IPS-11a (cell line): ENCODE measurements around the gene RAVER1.

Experiments
- H3K4me3 ChIP-seq: one replicate; pipeline ENCODE4 v1.5.1; 2013; ENCODE audit warnings: low read depth, low read length, control low read depth

Gene RAVER1

DNA sequence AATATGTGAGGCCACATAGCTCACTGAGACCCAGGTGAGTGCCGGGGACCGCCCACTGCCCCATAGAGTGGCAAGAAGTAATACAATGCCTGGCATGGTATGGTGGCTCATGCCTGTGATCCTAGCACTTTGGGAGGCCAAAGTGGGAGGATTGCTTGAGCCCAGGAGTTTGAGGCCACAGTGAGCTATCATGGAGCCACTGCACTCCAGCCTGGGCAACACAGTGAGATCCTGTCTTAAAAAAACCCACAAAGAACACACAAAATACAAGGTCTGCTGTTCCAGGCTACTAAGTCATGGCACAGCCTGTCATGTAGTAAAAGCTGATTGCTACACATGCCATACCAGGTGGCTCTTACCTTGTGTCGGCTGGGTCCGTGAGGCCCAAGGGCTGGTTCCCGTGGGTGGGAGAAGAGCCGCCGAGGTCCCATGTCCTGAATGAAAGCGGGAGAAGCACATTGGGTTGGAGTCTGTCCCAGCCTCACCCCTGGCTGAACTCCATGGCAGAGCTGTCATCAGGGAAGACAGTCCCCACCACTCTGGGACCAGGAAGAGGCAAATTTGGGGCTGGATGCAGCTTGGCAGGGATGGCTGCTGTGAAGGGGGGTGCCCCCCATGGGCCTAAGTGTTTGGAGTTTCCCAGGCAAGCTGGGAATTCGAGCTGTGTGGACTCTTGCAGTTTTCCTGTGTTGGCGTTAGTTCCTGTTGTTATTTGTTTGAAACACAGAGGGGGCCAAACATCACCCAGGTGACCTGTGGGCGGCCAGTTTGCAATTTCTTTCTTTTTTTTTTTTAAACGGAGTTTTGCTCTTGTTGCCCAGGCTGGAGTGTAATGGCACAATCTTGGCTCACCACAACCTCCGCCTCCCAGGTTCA, 14.3 kb downstream of the RAVER1 start:
- H3K4me3 ChIP-seq = no peak overlapping the region

DNA sequence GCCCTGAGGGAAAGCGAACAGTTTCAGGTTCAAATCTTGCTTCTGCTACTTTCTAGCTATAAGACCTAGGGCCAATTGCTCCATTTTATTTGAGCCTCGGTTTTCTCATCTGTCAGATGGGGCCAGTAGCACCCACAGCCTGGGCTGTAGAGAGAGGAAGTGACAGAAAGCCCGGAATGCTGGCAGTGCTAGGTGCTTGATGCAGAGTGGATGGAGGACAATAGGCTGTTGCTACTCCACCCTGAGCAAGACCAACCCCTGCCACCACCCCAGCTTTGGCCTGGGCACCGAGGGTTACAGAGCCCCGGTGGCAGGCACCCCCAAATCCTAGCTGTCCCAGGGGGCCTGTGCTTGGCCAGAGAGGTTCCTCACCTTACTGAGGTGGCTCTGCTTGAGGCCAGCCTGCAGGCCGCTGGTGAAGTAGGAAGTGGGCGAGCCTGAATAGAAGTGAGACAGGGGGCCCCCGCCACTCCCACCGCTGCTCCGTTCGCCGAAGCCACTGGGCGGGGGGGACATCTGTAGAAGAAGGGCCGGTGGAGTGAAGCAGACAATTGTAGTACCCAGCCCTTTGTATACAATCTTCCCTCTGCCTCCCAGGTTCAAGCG, 15.4 kb downstream of the RAVER1 start:
- H3K4me3 ChIP-seq = no peak overlapping the region

DNA sequence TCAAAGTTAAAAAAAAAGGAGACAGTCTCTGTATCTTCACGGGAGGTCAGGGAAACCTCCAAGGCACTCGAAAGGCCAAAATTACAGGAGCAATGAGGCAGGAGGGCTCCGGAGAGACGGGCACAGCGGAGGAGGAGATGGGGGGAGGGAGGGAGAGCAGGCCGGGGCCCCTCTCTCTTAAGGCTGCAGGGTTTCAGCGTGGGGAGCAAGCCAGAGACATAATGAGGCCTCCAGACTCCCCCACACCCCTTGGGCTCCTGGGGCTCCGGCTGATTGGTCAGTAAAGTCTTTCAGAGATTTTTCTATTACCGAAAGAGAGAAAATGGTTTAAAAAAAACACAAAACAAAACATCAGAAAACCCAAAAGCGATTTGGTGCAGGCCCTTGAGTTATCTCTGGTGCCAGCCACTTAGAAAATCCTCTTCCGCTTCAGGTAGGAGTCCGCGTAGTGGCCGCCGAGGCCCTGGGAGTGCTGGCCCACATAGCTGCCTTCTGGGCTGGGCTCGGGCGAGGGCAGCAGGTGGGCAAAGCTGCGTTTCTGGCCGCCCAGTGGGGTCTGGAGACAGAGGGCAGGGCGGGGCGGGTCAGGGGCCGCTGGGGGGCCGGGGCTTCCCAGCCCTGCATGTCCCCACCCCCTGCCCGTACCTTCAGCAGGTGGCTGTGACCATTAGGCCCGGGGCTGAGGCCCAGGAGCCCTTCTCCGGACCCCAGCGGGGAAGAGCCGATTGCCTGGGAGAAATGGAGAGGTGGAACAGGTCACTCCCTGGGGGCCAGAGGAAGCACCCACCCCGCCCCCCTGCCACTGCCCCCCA, 16.1 kb downstream of the RAVER1 start:
- no peak overlapping the region for H3K4me3 ChIP-seq

DNA sequence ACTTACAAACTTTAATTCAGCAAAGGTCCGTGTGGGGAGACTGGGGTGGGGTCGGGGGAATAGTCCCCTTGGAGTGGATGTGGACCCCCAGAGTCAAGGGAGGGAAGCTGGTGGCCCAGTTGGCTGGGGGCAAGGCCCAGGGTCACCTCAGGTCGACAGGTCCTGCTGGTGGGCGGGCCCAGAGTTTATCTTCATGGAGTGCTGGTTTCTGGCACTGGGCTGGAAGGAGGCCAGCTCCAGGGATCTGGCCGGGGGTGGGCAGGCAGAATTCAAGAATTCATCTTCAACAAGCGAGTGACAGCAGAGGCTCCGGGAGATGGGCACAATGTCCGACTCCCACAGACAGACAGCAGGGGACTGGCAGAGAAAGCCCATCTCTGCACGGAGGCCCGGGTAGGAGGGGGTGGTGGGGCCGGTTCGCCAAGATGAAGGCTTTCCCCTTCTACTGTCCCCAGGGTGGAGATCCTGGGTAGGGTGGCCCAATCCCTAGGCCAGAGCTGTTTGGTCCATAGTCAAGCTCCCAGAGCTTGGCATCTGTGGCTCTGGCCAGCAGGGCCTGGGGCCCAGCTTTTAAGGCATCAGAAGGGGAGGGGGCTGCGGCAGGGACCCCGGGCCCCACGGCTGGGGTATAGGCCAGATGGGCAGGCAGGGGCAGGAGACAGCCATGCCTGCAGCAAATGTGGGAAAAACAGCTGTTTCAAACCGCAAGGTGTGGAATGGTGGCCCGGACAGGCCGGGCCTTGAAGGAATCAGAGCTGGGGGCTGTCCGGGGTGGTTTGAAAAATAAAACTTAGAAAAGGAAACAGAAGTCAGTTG, 16.9 kb downstream of the RAVER1 start:
- no peak overlapping the region for H3K4me3 ChIP-seq

DNA sequence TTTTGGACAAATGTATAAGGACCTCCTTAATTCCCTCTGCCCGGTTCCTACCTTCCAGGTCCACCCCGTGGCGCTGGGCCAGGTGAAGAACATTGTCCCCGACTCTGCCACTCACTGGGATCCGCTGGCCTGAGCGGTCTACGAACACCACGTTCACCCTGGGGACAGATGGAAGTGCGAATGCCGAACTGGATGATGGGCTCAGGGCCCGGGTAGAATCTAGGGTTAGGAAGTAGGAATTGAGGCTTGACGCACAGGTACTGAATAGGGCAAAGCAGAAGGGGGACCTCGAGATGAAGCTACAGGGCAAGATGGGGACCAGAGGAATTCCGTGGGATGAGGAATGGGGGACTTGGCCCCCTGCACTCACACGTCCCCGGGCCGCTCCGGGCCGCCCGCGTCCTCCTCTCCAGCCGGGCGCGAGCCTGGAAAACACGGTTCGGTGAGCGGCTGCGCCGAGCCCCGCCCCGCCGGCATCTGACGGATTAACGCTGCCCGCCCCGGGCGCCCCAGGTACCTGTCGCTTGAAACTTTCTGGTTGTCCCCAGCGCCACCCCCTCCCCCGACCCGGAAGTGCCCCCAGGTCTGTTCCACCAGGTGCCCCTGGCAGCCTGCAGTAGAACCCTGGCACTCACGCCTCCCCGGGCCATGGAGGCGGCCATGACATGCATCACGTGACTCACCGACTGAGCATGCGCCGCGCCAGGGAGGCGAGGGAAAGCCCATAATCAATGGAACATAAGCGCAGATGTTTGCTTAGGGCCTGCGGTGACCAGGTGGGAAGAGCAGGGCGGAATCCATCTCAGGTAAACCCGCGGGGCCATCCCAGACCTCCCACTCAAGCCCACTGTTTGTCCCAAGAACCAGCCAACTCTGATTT, 17.8 kb downstream of the RAVER1 start, which contains the start of gene FDX2:
Gene FDX2 (minus strand): TSS at position 681 of the 880 bp plus-strand sequence. CDS start 19 bp downstream, at position 662.
- H3K4me3 ChIP-seq = peak within 1 kb of the TSS; percentile 84

DNA sequence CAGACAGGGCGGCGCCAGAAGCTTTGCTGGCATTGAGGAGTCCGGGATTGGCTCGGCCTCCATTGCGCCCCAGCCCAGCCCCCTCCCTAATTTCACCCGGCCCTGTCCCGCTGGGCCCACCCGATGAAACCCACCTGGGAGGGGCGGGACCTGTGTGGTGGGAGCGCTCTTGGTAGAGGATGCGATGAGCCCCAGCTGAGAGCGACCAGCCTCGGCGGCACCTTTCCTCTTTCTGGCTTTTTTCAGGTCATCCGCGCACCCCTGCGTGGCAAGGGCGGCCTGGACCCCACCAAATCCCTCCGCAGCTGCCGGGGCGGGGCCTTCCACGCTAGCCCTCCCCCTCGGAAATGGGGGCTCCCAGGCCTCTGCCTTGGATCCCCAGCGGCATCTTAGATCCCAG, 23.9 kb downstream of the RAVER1 start, which contains the start of gene ZGLP1:
Gene ZGLP1 (minus strand): TSS at position 393 of the 400 bp plus-strand sequence.
- H3K4me3 ChIP-seq = no peak within 1 kb of the TSS

DNA sequence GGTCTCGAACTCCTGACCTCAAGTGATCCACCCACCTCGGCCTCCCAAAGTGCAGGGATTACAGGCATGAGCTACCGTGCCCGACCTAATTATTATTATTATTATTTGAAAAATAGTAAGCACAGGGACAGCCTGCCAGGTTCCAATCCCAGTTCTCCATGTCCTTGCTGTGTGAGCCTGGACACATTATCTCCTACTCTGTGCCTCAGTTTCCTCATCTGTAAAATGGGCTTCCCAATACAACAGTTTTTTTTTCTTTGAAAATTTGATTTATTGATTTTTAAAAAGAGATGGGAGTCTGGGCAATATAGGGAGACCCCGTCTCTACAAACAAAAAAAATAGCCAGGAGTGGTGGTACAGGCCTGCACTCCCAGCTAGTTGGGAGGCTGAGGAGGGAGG, 27.0 kb downstream of the RAVER1 start:
- H3K4me3 ChIP-seq = no peak overlapping the region

DNA sequence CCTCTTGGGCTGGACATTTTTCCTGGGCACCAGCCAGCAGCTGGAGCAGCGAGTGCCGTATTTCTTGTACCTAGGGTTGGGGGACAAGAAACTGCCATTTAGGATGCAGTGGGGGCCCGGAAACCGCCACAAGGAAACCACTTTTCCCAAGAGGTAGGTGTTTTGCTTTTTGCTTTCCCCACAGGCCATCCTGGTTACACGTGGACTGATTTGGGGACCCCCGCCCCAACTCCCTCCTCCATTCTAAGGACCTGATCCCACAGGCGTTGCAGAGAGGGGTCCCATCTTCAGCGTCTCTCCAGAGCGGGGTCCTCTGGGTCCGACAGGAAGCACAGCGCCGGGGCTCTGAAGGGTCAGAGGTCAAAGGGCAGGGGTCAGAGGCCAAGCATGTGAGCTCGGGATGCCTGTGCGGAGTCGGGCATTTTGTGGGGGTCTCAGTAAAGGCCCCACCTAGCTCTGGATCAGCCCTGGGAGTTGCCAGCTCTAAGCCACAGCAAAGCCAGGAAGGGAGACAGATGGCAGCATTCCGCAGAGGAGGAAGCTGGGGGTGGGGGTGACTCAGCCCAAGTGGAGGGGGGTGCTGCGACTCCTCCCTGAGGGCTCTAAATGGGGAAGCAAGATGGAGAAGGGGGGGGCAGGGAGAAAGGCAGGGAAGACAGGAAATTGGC, 28.1 kb downstream of the RAVER1 start:
- H3K4me3 ChIP-seq = no peak overlapping the region

DNA sequence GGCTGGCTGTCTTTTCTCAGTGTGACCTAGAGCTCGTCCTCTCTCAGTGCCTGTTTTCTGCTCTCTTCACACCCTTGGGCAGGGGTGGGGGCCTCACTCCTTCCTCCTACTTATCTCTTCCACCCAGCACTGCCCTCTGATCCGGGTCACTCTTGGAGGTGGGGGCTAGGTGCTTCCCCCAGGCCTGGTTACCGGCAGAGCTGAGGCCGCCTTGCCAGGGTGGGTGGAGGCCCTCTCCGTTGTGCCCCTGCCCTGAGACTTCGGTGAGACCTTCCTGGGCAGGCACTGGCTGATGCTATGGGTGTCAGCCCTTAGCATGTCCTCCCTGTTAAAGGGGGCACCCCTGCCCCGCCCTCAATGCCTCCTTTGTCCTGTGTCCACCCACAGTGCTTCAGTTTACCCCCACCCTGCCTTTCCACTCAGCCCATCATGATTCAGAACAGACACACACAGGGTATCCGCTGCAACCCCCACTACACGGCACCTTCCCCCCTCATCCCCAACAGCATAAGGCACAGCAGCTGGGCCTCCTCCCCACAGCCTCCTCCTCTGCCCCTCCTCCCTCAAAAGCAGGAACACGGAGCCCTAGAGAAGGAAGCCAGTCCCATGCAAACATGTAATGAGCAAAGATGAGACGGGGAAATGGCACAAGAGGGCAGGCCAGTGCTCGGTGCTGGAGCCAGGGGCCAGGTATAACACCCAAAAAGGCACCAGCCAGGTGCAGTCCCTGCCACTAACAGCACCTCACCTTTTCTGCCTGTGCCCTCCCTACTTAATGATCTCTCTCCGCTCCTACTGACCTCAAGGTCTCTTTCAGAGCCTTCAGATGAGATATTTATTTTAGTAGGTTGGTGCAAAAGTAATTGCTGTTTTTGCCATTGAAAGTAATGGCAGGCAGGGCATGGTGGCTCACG, 33.5 kb downstream of the RAVER1 start:
- H3K4me3 ChIP-seq = no peak overlapping the region

DNA sequence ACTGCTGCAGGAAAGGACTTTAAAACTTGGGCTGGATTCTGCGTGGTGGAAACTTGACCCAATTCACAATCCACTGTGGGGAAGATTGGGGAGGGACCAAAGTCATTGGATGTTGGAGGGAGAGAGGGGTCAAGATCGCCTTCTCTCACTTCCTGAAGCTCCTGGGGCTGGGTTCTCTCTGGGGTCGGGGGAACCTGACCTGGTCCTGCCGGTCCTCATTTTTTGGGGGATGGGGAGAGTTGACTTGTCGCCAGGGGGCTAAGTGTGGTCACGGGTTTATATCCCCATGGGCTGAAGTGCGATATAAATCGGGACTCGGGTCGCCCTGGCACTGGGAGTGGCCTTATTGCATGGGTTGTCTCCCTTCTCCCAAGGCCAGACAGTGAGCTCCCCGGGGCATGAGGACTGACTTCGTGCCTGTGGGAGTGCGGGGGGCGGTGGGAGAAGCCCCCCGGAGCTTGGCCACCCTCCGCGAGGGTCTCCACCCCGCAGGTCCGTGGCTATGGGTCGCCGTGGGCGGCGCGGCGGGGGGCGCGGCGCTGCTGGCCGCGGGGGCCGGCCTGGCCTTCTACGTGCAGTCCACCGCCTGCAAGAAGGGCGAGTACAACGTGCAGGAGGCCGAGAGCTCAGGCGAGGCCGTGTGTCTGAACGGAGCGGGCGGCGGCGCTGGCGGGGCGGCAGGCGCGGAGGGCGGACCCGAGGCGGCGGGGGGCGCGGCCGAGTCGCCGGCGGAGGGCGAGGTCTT, 37.3 kb downstream of the RAVER1 start:
- H3K4me3 ChIP-seq = no peak overlapping the region

DNA sequence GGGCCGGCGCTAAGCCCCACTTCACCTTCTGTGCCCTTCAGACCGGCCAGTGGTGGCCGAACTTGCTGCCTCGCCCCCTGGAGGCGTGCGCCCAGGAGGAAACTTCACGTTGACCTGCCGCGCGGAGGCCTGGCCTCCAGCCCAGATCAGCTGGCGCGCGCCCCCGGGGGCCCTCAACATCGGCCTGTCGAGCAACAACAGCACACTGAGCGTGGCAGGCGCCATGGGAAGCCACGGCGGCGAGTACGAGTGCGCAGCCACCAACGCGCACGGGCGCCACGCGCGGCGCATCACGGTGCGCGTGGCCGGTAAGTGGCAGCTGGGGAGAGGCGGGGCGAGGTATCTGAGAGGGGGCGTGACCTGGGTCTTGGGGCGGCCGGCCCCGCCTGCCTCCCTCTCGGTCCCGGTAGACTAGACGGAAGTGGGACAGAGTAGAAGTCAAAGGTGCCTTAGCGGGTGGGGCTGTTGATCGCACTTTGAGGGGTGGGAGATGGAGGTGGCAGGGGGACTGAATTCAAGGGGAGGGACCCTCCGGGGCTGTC, 38.0 kb downstream of the RAVER1 start:
- no peak overlapping the region for H3K4me3 ChIP-seq

DNA sequence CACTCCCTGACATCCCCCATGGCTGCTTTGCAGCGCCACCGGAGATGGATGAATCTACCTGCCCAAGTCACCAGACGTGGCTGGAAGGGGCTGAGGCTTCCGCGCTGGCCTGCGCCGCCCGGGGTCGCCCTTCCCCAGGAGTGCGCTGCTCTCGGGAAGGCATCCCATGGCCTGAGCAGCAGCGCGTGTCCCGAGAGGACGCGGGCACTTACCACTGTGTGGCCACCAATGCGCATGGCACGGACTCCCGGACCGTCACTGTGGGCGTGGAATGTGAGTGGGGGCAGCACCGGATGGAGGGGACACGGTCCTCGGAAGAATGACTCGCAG, 39.0 kb downstream of the RAVER1 start:
- no peak overlapping the region for H3K4me3 ChIP-seq

DNA sequence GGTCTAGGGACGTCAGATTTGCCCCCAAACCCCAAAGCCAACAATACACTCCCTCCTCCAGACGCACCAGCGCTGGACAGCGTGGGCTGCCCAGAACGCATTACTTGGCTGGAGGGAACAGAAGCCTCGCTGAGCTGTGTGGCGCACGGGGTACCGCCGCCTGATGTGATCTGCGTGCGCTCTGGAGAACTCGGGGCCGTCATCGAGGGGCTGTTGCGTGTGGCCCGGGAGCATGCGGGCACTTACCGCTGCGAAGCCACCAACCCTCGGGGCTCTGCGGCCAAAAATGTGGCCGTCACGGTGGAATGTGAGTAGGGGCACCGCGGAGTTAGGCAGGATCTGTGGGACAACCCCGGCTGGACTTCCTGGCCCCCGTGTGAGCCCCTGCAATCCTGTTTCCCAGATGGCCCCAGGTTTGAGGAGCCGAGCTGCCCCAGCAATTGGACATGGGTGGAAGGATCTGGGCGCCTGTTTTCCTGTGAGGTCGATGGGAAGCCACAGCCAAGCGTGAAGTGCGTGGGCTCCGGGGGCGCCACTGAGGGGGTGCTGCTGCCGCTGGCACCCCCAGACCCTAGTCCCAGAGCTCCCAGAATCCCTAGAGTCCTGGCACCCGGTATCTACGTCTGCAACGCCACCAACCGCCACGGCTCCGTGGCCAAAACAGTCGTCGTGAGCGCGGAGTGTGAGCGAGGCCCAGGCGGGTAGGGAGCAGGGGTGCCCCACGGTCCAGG, 39.5 kb downstream of the RAVER1 start:
- H3K4me3 ChIP-seq = no peak overlapping the region

DNA sequence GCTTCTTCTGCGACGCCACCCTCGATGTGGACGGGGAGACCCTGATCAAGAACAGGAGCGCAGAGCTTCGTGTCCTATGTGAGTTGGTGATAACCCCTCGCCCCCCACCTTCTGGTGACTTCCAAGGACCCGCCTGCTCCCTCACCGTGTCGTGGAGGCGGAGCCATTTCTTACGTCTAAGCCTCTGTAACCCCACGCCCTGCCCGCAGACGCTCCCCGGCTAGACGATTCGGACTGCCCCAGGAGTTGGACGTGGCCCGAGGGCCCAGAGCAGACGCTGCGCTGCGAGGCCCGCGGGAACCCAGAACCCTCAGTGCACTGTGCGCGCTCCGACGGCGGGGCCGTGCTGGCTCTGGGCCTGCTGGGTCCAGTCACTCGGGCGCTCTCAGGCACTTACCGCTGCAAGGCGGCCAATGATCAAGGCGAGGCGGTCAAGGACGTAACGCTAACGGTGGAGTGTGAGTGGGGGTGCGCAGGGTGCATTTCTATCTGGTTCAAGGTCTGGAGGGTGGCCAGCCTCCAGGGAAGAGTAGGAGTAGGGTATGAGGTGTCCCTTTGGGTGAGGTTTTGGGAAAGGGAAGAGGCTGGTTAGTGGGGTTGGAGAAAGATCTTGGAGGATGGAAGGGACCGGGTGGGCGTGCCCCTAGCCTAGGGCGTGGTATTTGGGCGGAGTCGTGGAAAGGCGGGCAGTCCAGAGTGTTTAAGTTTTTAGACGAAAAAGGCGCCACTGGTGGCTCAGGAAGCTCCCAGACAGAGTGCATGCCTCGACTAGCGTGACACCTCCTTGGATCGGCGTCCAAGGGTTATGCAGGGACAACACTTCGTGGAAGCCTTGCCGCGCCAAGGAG, 40.3 kb downstream of the RAVER1 start:
- peak overlapping the region; percentile 28 for H3K4me3 ChIP-seq

DNA sequence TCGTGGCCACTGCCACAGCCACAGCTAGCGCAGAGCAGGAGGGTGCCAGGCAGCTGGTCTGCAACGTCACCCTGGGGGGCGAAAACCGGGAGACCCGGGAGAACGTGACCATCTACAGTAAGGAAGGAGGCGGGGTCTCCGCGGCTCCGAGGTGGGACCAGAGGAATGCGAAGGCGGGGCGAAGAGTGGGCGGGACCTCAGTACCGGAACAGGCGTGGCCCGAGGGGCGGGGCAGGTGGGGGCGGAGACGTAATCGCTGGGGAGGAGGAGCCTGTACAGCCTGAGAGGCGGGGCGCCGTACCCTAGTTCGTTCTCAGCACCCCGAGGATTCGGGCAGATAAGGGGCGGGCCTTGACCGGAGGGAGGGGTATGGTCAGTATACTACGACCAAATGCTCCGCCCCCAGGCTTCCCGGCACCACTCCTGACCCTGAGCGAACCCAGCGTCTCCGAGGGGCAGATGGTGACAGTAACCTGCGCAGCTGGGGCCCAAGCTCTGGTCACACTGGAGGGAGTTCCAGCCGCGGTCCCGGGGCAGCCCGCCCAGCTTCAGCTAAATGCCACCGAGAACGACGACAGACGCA, 41.0 kb downstream of the RAVER1 start:
- peak overlapping the region; percentile 28 for H3K4me3 ChIP-seq
